Glutamatergic neuron (in vitro differentiated cells): ENCODE measurements around the gene MKLN1. TPM values are rescaled to one million over a fixed set of nuclear protein-coding genes. Genes with fewer than 3 reads are reported as not detected.

Source experiments
- DNase-seq: peaks from one replicate; pipeline ENCODE4 v3.0.0; 2022
- H3K27ac Mint-ChIP-seq: one replicate; pipeline ENCODE4 v1.8.0; 2020; ENCODE audit warnings: mild to moderate bottlenecking, mixed read lengths, inconsistent platforms; ENCODE audit not compliant: unreplicated experiment
- H3K27me3 Mint-ChIP-seq: one replicate; pipeline ENCODE4 v1.8.0; 2020; ENCODE audit warnings: mild to moderate bottlenecking, moderate library complexity, mixed read lengths, inconsistent platforms; ENCODE audit not compliant: unreplicated experiment
- H3K36me3 Mint-ChIP-seq: one replicate; pipeline ENCODE4 v1.8.0; 2020; ENCODE audit warnings: mild to moderate bottlenecking, mixed read lengths, inconsistent platforms; ENCODE audit not compliant: unreplicated experiment
- H3K4me1 Mint-ChIP-seq: one replicate; pipeline ENCODE4 v1.8.0; 2020; ENCODE audit warnings: mild to moderate bottlenecking, low read depth, mixed read lengths, inconsistent platforms; ENCODE audit not compliant: unreplicated experiment
- H3K4me3 Mint-ChIP-seq: one replicate; pipeline ENCODE4 v1.8.0; 2020; ENCODE audit warnings: mild to moderate bottlenecking, mixed read lengths, inconsistent platforms; ENCODE audit not compliant: unreplicated experiment
- H3K9me3 Mint-ChIP-seq: one replicate; pipeline ENCODE4 v1.8.0; 2020; ENCODE audit warnings: mild to moderate bottlenecking, moderate library complexity, mixed read lengths, inconsistent platforms; ENCODE audit not compliant: unreplicated experiment
- total RNA-seq: library from RNA; stranded (reverse); fragmentation: NEBNext Ultra II Directional; extraction: Animal tissue kit (Norgen Biotek cat#: 25700); gene quantifications from one replicate; pipeline ENCODE4 v1.2.1, GENCODE V29; 2021; ENCODE audit not compliant: unreplicated experiment
- TF ChIP-seq, protein P1 (sequence below): fragments of 200-600 bp; sonication (generic); IDR thresholded peaks from one replicate; pipeline ENCODE4 v1.5.0; 2021; ENCODE audit not compliant: partially characterized antibody, unreplicated experiment

The MKLN1 gene
- total RNA-seq, 1 donor from 2014 or later: 36.7 TPM

DNA sequence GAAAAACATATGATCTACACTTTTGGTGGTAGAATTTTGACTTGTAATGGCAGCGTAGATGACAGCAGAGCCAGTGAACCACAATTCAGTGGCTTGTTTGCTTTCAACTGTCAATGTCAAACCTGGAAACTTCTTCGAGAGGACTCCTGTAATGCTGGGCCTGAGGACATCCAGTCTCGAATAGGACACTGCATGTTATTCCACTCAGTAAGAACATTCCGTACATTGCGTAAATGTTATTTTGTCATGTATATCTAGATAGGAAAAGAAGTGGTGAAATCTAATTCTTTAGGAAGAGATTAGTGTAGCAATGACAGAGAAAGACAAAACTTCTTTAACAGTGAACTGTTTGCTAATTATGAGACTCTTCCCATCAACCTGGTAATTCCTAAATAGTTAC, 115.8 kb downstream of the MKLN1 start:
- Mint-ChIP-seq H3K36me3 (peaks cover 8% of the 10 kb centered on the region), H3K4me3 (no peak overlapping the region), H3K27ac (no peak overlapping the region), H3K9me3 (peaks cover 1% of the 10 kb centered on the region), H3K27me3 (no peaks in the 10 kb centered on the region), H3K4me1 (no peaks in the 10 kb centered on the region)
- DNase-seq: no peak
- TF ChIP-seq, protein P1, sequence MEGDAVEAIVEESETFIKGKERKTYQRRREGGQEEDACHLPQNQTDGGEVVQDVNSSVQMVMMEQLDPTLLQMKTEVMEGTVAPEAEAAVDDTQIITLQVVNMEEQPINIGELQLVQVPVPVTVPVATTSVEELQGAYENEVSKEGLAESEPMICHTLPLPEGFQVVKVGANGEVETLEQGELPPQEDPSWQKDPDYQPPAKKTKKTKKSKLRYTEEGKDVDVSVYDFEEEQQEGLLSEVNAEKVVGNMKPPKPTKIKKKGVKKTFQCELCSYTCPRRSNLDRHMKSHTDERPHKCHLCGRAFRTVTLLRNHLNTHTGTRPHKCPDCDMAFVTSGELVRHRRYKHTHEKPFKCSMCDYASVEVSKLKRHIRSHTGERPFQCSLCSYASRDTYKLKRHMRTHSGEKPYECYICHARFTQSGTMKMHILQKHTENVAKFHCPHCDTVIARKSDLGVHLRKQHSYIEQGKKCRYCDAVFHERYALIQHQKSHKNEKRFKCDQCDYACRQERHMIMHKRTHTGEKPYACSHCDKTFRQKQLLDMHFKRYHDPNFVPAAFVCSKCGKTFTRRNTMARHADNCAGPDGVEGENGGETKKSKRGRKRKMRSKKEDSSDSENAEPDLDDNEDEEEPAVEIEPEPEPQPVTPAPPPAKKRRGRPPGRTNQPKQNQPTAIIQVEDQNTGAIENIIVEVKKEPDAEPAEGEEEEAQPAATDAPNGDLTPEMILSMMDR: no peak

DNA sequence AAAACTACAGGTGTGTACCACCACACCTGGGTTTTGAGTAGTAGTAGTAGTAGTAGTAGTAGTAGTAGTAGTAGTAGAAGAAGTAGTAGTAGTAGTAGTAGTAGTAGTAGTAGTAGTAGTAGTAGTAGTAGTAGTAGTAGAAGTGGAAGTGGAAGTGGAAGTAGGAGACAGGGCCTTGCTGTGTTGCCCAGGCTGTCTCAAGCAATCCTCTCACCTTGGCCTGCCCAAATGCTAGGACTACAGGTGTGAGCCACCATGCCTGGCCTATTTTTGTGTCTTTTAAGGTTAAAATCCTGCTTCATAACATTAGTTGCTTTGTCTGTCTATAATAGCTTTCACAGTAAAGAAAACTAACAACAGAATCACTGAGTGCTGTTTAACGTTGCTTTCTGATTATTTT, 117.0 kb downstream of the MKLN1 start:
- Mint-ChIP-seq H3K4me3 (no peak overlapping the region), H3K4me1 (no peaks in the 10 kb centered on the region), H3K27ac (peak overlapping the region; percentile 53), H3K27me3 (no peaks in the 10 kb centered on the region), H3K36me3 (peaks cover 8% of the 10 kb centered on the region), H3K9me3 (peaks cover 1% of the 10 kb centered on the region)
- TF ChIP-seq, protein P1: no peak
- no peak for DNase-seq

DNA sequence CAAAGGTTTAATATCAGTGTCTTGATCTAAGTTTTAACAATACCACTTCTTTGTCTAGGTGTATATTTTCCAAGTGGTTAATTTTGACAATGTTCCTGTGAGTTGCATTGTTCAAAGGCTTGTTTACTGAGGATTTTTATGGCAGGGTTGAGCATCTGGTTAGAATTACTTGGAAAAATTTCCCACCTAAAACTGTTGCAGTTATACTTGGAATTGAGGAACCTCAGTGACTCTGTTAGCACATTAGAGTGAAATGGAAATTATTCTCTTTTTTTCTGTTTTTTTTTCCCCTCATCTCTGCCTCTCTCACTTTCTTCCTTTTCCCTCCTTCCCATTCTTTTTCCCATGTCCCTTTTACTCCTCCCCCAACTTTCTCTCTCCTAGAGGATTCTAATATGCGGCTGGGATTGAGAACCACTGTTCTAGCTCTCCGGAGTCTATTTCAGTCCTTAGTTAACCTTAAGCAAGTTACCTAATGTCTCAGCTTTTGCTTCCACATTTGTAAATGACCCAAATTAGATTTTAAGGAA, 121.8 kb downstream of the MKLN1 start:
- no peak overlapping the region for H3K27ac Mint-ChIP-seq
- no peak overlapping the region for H3K4me3 Mint-ChIP-seq
- H3K9me3 Mint-ChIP-seq: no peaks in the 10 kb centered on the region
- H3K4me1 Mint-ChIP-seq: no peaks in the 10 kb centered on the region
- H3K27me3 Mint-ChIP-seq: no peaks in the 10 kb centered on the region
- no peaks in the 10 kb centered on the region for H3K36me3 Mint-ChIP-seq
- DNase-seq: no peak
- TF ChIP-seq, protein P1: no peak

DNA sequence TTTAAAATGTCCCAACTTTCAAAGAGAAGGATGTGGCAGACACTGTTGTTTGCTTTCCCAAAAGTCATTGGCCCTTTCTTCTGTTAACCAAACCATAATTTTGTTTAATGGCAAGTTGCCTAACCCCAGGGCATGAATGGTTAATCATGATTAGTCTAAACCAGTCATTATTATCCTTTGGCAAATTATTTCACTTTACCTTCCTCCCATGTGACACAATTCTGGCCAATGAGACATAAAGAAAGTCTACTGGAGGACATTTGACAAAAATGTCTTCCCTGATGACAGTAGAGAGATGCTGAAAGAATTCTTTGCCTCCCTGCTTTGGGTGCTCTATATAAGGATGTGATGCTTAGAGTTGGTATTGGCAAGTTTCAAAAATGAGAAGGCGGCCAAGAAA, 126.8 kb downstream of the MKLN1 start:
- Mint-ChIP-seq H3K36me3 (no peaks in the 10 kb centered on the region), H3K27ac (no peak overlapping the region), H3K9me3 (peaks cover 3% of the 10 kb centered on the region), H3K4me1 (peaks cover 9% of the 10 kb centered on the region), H3K27me3 (no peaks in the 10 kb centered on the region), H3K4me3 (no peak overlapping the region)
- TF ChIP-seq, protein P1: no peak
- DNase-seq: no peak

DNA sequence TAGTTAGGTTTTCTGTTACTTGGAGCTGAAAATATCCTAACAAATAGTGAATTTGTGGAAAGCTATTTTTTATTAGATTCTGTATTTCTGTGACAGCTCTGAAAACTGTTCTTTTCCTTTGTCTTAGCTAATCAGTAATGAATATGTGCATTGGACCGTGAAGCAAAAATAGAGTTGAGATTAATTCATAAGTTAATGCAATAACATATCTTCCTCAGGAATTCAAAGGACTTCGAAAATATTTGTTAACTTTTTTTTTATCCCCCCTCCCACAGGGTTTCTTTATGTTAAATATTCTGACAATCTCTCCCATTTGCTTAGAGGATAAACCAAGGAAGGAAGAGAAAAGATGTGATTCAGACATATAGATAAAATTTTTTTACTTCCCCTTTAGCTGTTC, 127.3 kb downstream of the MKLN1 start:
- TF ChIP-seq, protein P1: no peak
- Mint-ChIP-seq H3K27ac (no peak overlapping the region), H3K9me3 (peaks cover 3% of the 10 kb centered on the region), H3K4me1 (peaks cover 9% of the 10 kb centered on the region), H3K4me3 (no peak overlapping the region), H3K27me3 (no peaks in the 10 kb centered on the region), H3K36me3 (no peaks in the 10 kb centered on the region)
- no peak for DNase-seq
